ENCODE data around the gene GNB1. TPM values are rescaled to one million over a fixed set of nuclear protein-coding genes. Genes with fewer than 3 reads are reported as not detected.

GNB1 gene
- total and polyA plus RNA-seq, 9 of the 15 experiments (the other 6 are each of a cell fraction or from before 2014, with no cell fraction given), result 34.3 to 388 (median 114) TPM

GRCh38 chr1:1906185-1907097, 15.6 kb upstream of the GNB1 start (continued):
- TF ChIP-seq ARID4B (CRISPR knock-in tag; IDR thresholded peaks at IDR 0.05), result no peak
- no peak for TF ChIP-seq ZNF766 (CRISPR knock-in tag; conservative IDR thresholded peaks at IDR 0.05)
- no peak for TF ChIP-seq ZNF639 (CRISPR knock-in tag; conservative IDR thresholded peaks at IDR 0.05 in 1 of 2, IDR thresholded peaks at IDR 0.05 in 1 of 2)
- no peak for TF ChIP-seq PTTG1 (tag; IDR thresholded peaks at IDR 0.05; ENCODE audit: low read depth)
- TF ChIP-seq KAT2B (IDR thresholded peaks at IDR 0.05; ENCODE audit: low read depth, low read length), result no peak
- no peak for TF ChIP-seq NELFE (IDR thresholded peaks at IDR 0.05; ENCODE audit: insufficient read depth, insufficient read length)
- no peak for TF ChIP-seq MCM3 (IDR thresholded peaks at IDR 0.05)
- TF ChIP-seq NR2F6 (CRISPR knock-in tag; IDR thresholded peaks at IDR 0.05), result no peak
- TF ChIP-seq HBP1 (CRISPR knock-in tag; IDR thresholded peaks at IDR 0.05), result no peak
- peak; percentile 88; the same call in 1 of the 2 replicates for TF ChIP-seq XRCC5 (IDR thresholded peaks at IDR 0.05; ENCODE audit: low read depth, low read length)
- no peak for TF ChIP-seq SMARCC2 (IDR thresholded peaks at IDR 0.05; ENCODE audit: low read depth)
- TF ChIP-seq RBFOX2 (IDR thresholded peaks at IDR 0.05; ENCODE audit: low read depth, low read length), result no peak
- TF ChIP-seq GABPB2 (CRISPR knock-in tag; conservative IDR thresholded peaks at IDR 0.05), result no peak
- no peak for TF ChIP-seq PHB2 (IDR thresholded peaks at IDR 0.05; ENCODE audit: low read depth)
- TF ChIP-seq ETV1 (tag; conservative IDR thresholded peaks at IDR 0.05; ENCODE audit: low read depth), result no peak
- peak; percentile 45 for TF ChIP-seq POU5F1 (IDR thresholded peaks at IDR 0.05; ENCODE audit: borderline replicate concordance, low read depth, low read length, partially characterized antibody)
- no peak for TF ChIP-seq ZBTB49 (CRISPR knock-in tag; IDR thresholded peaks at IDR 0.05; ENCODE audit: borderline replicate concordance)
